ENCODE results near the gene FABP7. TPM values are rescaled to one million over a fixed set of nuclear protein-coding genes. Genes with fewer than 3 reads are reported as not detected.

The FABP7 gene
- total RNA-seq, 2 donors from 2014 or later, result not detected

DNA sequence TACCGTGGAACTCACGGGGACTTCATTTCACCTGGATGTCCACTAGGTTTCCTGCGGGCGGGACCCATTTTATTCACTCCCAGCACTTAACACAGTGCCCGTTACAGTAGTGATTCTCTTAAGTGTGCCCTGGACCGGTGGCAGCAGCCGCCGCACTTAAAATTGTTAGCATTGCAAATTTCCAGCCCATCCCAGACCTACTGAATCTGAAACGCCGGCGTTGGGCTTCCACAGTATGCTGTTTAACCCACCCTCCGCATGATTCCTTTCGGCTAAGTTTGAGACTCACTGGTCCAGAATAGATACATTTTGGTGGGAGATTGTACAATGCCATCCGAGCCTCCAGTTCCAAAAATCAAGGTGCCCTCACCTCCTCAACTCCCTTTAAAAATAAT, 10.5 kb downstream of the FABP7 start:
- H3K4me1 ChIP-seq (ENCODE audit: control insufficient read depth in 1 of 2, low read depth in 2 of 2), result peaks cover 0 to 7% of the 10 kb centered on the region in 2 donors
- H3K9me3 ChIP-seq, result no peaks in the 10 kb centered on the region
- TF ChIP-seq, protein P1, sequence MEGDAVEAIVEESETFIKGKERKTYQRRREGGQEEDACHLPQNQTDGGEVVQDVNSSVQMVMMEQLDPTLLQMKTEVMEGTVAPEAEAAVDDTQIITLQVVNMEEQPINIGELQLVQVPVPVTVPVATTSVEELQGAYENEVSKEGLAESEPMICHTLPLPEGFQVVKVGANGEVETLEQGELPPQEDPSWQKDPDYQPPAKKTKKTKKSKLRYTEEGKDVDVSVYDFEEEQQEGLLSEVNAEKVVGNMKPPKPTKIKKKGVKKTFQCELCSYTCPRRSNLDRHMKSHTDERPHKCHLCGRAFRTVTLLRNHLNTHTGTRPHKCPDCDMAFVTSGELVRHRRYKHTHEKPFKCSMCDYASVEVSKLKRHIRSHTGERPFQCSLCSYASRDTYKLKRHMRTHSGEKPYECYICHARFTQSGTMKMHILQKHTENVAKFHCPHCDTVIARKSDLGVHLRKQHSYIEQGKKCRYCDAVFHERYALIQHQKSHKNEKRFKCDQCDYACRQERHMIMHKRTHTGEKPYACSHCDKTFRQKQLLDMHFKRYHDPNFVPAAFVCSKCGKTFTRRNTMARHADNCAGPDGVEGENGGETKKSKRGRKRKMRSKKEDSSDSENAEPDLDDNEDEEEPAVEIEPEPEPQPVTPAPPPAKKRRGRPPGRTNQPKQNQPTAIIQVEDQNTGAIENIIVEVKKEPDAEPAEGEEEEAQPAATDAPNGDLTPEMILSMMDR (IDR thresholded peaks at IDR 0.05), result no peak
- ATAC-seq (ENCODE audit: insufficient number of reproducible peaks, low FRiP score, low read depth) (peak; percentile 2), DNase-seq (ENCODE audit: low spot score) (no peak)
- H3K27me3 ChIP-seq (replicated peaks; ENCODE audit: insufficient read depth), result no peaks in the 10 kb centered on the region
- no peaks in the 10 kb centered on the region for H3K36me3 ChIP-seq
- peak overlapping the region; percentile 66 to 88 for H3K27ac ChIP-seq
- peak overlapping the region; percentile 92 for H3K4me3 ChIP-seq

DNA sequence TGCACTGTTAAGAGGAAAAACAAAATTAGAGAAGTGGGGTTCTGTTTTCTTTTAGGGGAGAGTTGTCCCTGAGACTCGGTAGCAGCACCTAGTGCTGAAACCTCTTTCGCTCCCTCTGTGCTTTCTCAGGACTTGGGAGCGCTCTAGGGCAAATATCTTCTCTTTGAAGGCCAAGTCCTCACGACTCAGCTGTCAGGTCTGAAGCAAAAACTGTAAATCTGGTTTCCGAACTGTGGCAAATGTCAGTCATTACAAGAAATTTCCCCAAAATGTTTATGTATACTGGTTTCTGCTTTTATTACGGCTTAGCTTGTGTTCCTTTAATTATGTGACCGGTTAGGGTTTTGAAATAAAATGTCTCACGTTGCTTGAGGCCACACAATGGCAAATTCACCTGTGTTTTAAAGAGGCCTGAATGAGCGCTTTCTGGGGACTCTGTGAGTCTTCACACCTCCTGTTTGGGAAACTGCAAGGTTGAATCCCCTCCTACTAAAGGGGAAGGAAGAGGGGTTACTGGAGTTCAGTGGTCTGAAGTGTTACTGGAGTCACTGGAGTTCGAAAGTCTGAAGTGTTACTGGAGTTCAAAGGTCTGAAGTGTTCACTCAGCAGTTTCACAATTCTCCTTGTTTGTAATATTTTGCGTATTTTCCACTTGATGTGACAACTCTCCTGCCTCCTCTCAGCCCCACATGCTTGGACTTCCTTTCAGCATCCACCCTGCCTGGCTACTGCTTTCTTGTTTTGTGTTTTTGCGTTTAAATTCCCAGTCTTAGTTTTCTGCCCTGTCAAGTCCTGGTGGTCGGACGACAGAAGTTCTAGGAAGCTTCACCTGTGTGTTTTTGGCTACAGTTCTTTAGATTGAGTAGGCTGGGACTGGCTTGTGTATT, 11.2 kb downstream of the FABP7 start:
- Histone ChIP-seq H3K4me3 (peak overlapping the region; percentile 92), H3K27ac (peak overlapping the region in 1 of 2 donors; percentile 88), H3K27me3 (replicated peaks; ENCODE audit: insufficient read depth) (no peaks in the 10 kb centered on the region), H3K9me3 (no peaks in the 10 kb centered on the region), H3K4me1 (ENCODE audit: control insufficient read depth in 1 of 2, low read depth in 2 of 2) (peaks cover 0 to 7% of the 10 kb centered on the region in 2 donors), H3K36me3 (no peaks in the 10 kb centered on the region)
- no peak for DNase-seq (ENCODE audit: low spot score)
- ATAC-seq (ENCODE audit: insufficient number of reproducible peaks, low FRiP score, low read depth), result no peak
- TF ChIP-seq, protein P1 (IDR thresholded peaks at IDR 0.05), result no peak

DNA sequence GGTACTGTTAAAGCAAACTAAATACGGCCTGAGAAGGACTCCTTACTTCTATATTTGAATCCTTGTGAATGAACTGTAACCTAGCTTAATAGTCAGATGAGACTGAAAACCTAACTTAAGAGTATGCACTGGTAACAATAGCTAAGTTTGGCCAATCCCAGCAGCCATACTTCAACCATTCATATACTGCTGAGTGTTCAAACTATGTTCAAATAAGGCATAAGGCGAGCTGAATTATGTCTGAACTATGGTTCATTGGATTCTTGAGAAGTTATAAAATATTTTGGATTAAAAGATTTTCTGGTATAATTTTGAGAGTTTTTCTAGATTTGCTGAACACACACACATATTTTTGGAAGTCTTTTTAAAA, 11.8 kb downstream of the FABP7 start:
- Histone ChIP-seq H3K4me1 (ENCODE audit: control insufficient read depth in 1 of 2, low read depth in 2 of 2) (peaks cover 0 to 7% of the 10 kb centered on the region in 2 donors), H3K27me3 (replicated peaks; ENCODE audit: insufficient read depth) (no peaks in the 10 kb centered on the region), H3K27ac (no peak overlapping the region), H3K9me3 (no peaks in the 10 kb centered on the region), H3K36me3 (no peaks in the 10 kb centered on the region), H3K4me3 (no peak overlapping the region)
- DNase-seq (ENCODE audit: low spot score) (no peak), ATAC-seq (ENCODE audit: insufficient number of reproducible peaks, low FRiP score, low read depth) (no peak)
- TF ChIP-seq, protein P1 (IDR thresholded peaks at IDR 0.05), result no peak

DNA sequence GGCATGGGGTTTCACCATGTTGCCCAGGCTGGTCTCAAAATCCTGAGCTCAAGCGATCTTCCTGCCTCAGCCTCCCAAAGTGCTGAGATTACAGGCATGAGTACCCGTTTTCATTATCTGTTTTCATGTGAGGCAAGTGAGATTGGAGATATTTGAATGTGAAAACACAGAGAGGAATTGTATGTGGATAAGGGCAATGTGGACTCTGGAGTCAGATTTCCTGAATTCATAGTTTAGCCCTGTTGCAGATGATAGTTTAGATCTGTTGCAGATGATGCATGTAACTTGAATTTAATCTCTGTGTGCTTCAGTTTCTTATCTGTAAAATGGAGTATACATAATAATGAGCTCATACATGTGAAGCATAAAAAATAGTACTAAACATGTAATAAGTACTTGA, 13.2 kb downstream of the FABP7 start:
- Histone ChIP-seq H3K4me3 (no peak overlapping the region), H3K9me3 (no peaks in the 10 kb centered on the region), H3K27me3 (replicated peaks; ENCODE audit: insufficient read depth) (no peaks in the 10 kb centered on the region), H3K36me3 (no peaks in the 10 kb centered on the region), H3K27ac (no peak overlapping the region), H3K4me1 (ENCODE audit: control insufficient read depth in 1 of 2, low read depth in 2 of 2) (peaks cover 0 to 7% of the 10 kb centered on the region in 2 donors)
- ATAC-seq (ENCODE audit: insufficient number of reproducible peaks, low FRiP score, low read depth) (no peak), DNase-seq (ENCODE audit: low spot score) (no peak)
- TF ChIP-seq, protein P1 (IDR thresholded peaks at IDR 0.05), result no peak

DNA sequence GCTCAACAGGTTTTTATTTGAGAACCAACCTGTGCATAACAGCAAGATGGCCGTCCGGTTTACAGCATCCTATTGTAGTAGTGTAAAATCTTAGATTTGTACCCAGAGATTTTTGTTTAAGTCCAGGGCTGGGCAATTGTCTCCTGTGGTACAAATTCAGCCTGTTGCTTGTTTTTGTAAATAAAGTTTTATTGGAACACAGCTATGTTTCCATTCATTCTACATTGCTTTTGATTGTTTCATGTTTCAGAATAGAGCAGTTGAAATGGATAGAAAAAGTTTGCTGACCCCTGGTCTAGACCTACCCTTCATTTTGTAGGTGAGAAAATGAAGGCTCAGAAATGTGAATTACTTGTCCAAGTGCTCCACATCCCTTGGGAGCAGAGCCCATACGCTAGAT, 18.0 kb downstream of the FABP7 start:
- no peaks in the 10 kb centered on the region for H3K36me3 ChIP-seq
- no peak overlapping the region for H3K27ac ChIP-seq
- DNase-seq (ENCODE audit: low spot score) (no peak), ATAC-seq (ENCODE audit: insufficient number of reproducible peaks, low FRiP score, low read depth) (no peak)
- TF ChIP-seq, protein P1 (IDR thresholded peaks at IDR 0.05), result no peak
- H3K9me3 ChIP-seq, result no peaks in the 10 kb centered on the region
- H3K27me3 ChIP-seq (replicated peaks; ENCODE audit: insufficient read depth), result no peaks in the 10 kb centered on the region
- no peak overlapping the region for H3K4me3 ChIP-seq
- H3K4me1 ChIP-seq (ENCODE audit: control insufficient read depth in 1 of 2, low read depth in 2 of 2), result no peaks in the 10 kb centered on the region

Measured in thoracic aorta (tissue), 2 donors.